BJ (cell line): ENCODE measurements around the gene CFAP68. TPM values are rescaled to one million over a fixed set of nuclear protein-coding genes. Genes with fewer than 3 reads are reported as not detected.

ENCODE experiments used
- CTCF ChIA-PET: fragments of 350-600 bp; formaldehyde crosslinking; extraction: SDS; loops from one replicate; lab custom pipeline; 2021; ENCODE audit warnings: antibody characterized with exemption, inconsistent platforms; lab: Yijun Ruan, JAX
- POLR2A ChIA-PET: fragments of 300-600 bp; sonication (Branson Sonifier 250); formaldehyde crosslinking; extraction: SDS; loops from one replicate; lab custom pipeline; 2021; ENCODE audit warnings: antibody characterized with exemption; lab: Charles Lee
- DNase-seq: peaks from one replicate; pipeline ENCODE4 v3.0.0-alpha.2; 2011; ENCODE audit warnings: low read depth
- H3K27me3 ChIP-seq: 2 replicates; pipeline ENCODE4 v1.6.0; 2011; ENCODE audit warnings: low read length; ENCODE audit not compliant: control insufficient read depth, insufficient read depth
- H3K36me3 ChIP-seq: 2 replicates; pipeline ENCODE4 v1.5.1; 2011; ENCODE audit warnings: low read length; ENCODE audit not compliant: control insufficient read depth, insufficient read depth
- H3K4me3 ChIP-seq: 2 replicates; pipeline ENCODE4 v1.5.1; 2011; ENCODE audit warnings: low read depth, mild to moderate bottlenecking, control low read depth, low read length
- polyA plus RNA-seq: library from polyadenylated mRNA; depleted of rRNA; stranded (reverse); fragments of >200 nt; gene quantifications from 2 replicates; pipeline ENCODE4 v1.2.3, GENCODE V29; 2011
- TF ChIP-seq, protein P1 (sequence below): IDR thresholded peaks from 2 replicates; pipeline ENCODE4 v1.5.1; 2011; ENCODE audit warnings: low read depth, mild to moderate bottlenecking, control low read depth, inconsistent platforms, low read length, moderate library complexity; ENCODE audit not compliant: insufficient read depth

Gene CFAP68
- polyA plus RNA-seq, 1 experiment = 16.6 TPM

DNA sequence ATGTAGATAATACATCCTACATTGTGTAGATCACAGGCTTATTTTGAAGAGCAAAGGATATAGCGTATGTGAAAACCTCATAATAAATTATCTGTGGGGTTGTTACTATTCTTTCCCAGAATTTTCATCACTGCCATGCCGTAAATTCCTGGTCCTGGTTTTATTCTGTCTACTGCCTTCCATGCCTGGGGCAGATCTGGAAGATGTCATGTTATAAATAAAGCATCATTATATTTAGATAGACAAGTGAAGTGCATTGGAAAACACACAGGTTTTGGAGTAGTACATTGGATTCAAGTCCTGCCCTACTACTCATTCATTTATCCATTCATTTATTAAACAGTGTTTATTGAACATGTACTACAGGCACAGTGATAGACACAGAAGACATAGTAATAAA is 41.6 kb downstream of the CFAP68 start:
- POLR2A ChIA-PET = no interaction called here
- Histone ChIP-seq H3K36me3 (no peaks in the 10 kb centered on the region), H3K4me3 (no peak overlapping the region), H3K27me3 (no peaks in the 10 kb centered on the region)
- TF ChIP-seq, protein P1, sequence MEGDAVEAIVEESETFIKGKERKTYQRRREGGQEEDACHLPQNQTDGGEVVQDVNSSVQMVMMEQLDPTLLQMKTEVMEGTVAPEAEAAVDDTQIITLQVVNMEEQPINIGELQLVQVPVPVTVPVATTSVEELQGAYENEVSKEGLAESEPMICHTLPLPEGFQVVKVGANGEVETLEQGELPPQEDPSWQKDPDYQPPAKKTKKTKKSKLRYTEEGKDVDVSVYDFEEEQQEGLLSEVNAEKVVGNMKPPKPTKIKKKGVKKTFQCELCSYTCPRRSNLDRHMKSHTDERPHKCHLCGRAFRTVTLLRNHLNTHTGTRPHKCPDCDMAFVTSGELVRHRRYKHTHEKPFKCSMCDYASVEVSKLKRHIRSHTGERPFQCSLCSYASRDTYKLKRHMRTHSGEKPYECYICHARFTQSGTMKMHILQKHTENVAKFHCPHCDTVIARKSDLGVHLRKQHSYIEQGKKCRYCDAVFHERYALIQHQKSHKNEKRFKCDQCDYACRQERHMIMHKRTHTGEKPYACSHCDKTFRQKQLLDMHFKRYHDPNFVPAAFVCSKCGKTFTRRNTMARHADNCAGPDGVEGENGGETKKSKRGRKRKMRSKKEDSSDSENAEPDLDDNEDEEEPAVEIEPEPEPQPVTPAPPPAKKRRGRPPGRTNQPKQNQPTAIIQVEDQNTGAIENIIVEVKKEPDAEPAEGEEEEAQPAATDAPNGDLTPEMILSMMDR = no peak
- no peak for DNase-seq
- CTCF ChIA-PET = no interaction called here

DNA sequence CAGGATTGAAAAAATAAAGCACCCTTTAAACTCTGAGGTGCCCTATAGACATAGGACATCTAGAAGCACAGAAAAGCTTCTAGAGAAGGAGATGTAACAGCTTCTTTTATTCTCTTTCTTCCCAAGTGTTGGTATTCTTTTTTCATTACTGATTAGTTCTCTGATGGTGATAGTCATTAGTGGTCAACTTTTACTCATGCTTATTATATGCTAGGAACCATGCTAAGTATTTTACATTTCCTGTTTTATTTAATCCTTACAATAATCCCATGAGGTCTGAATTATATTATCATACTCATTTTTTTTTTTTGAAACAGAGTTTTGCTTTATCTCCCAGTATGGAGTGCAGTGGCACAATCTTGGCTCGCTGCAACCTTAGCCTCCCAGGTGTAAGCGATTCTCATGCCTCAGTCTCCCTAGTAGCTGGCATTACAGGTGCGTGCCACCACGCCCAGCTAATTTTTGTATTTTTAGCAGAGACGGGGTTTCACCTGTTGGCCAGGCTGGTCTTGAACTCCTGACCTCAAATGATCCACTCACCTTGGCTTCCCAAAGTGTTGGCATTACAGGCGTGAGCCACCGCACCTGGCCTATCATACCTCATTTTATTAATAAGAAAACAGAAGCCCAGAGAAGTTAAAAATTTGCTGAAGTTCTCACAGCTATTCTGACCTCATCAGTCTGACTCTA is 42.3 kb downstream of the CFAP68 start:
- H3K27me3 ChIP-seq = no peaks in the 10 kb centered on the region
- no peaks in the 10 kb centered on the region for H3K36me3 ChIP-seq
- ChIA-PET POLR2A (no interaction called here), CTCF (interaction anchor here (0.9 kb wide), 1 partner anchor 13 kb away, joined by 4 read pairs; no protein-coding TSS in a partner anchor)
- TF ChIP-seq, protein P1 = no peak
- no peak overlapping the region for H3K4me3 ChIP-seq
- DNase-seq = no peak

DNA sequence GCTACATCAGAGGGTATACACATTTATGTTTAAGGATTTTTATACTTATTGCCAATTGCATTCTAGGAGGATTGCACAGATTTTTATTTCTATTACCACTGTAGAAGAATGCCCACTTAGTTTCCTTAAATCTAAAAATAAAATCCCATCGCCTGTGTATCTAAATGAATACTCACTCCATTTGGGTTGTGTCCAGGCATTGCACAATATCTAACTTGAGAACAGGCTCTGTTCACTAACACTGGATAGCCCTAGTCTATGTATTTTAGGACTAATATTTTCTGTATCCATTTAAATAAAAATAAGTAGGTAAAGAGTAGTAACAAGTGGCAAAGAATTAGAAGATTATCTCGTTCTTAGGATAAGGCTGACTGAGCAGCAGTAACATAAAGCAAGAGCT is 43.5 kb downstream of the CFAP68 start:
- ChIA-PET POLR2A (no interaction called here), CTCF (interaction anchor here (0.9 kb wide), 1 partner anchor 52 kb away, joined by 3 read pairs; no protein-coding TSS in a partner anchor)
- no peaks in the 10 kb centered on the region for H3K27me3 ChIP-seq
- no peaks in the 10 kb centered on the region for H3K36me3 ChIP-seq
- DNase-seq = peak; percentile 54
- TF ChIP-seq, protein P1 = no peak
- H3K4me3 ChIP-seq = no peak overlapping the region

DNA sequence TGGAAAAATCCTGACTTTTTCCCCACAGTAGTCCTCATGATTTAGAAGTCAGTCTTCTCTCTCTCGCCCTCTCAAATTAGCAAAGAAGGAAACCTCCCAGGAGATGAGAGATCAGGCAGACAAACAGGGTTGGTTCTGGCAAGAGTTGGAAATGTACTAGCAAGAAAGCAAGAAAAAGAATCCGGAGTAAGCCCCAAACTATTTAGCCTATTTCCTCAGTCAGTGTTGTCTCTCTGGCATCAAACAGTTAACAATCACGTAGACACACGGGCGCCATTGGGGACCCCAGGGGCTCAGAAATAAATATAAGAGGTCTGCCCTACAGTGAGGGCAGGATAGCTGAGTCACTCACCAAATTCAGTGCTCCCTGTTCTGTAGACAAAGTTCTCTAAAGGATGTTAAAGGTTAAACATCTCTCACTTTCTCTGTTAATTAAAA is 44.0 kb downstream of the CFAP68 start:
- Histone ChIP-seq H3K36me3 (no peaks in the 10 kb centered on the region), H3K27me3 (no peaks in the 10 kb centered on the region), H3K4me3 (no peak overlapping the region)
- DNase-seq = no peak
- POLR2A ChIA-PET = interaction anchor here (0.5 kb wide), 1 partner anchor 9 kb away, joined by 9 read pairs; no protein-coding TSS in a partner anchor
- CTCF ChIA-PET = interaction anchor here (0.7 to 1.5 kb wide), 4 partner anchors 9 to 52 kb away, joined by 3 to 4 read pairs (median 3); partner anchors contain the start of gene DIXDC1
- TF ChIP-seq, protein P1 = no peak

DNA sequence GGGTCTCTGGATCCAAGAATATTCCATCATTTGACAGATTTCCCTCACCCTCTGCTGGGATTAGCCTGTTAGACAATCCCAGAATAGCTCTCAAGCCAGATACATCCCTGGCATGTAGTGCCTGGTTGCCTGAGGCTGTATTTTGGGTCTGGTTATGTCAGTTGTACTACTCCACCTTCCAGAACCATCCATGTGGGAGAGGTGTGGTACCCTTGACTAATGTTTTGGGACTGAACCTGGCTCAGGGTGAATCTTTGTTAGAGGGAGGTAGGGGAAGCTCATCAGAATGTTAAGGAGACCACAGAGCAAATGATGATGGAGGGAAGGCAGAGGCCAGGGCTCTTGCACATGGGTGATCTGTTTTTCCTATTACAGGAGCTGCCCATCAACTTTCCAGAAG is 44.6 kb downstream of the CFAP68 start:
- TF ChIP-seq, protein P1 = no peak
- no peaks in the 10 kb centered on the region for H3K36me3 ChIP-seq
- CTCF ChIA-PET = interaction anchor here (0.7 to 1.5 kb wide), 6 partner anchors 8 to 51 kb away, joined by 3 to 4 read pairs (median 3); partner anchors contain the start of gene DIXDC1
- H3K27me3 ChIP-seq = no peaks in the 10 kb centered on the region
- POLR2A ChIA-PET = interaction anchor here (0.5 kb wide), 1 partner anchor 8 kb away, joined by 9 read pairs; no protein-coding TSS in a partner anchor
- no peak overlapping the region for H3K4me3 ChIP-seq
- DNase-seq = no peak
